Osteoblast (primary cell): Measurements from ENCODE around the gene MB. TPM values are rescaled to one million over a fixed set of nuclear protein-coding genes. Genes with fewer than 3 reads are reported as not detected.

Experiments used
- DNase-seq: peaks from one replicate; pipeline ENCODE4 v3.0.0; 2011; ENCODE audit warnings: low spot score, mixed read lengths; ENCODE audit not compliant: insufficient read length; ENCODE audit errors: missing footprints
- H2AFZ ChIP-seq: 2 replicates; pipeline ENCODE4 v1.6.0; 2011; ENCODE audit warnings: mild to moderate bottlenecking, low read length
- H3K27ac ChIP-seq: 2 replicates; pipeline ENCODE4 v1.5.1; 2011; ENCODE audit warnings: mild to moderate bottlenecking, low read depth, low read length, moderate library complexity
- H3K27me3 ChIP-seq: 2 replicates; pipeline ENCODE4 v1.6.0; 2012; ENCODE audit warnings: mild to moderate bottlenecking, control low read depth, inconsistent platforms, low read length, moderate library complexity; ENCODE audit not compliant: insufficient read depth
- H3K36me3 ChIP-seq: 2 replicates; pipeline ENCODE4 v1.5.1; 2011; ENCODE audit warnings: mild to moderate bottlenecking, low read length, control low read depth, moderate library complexity; ENCODE audit not compliant: insufficient read depth
- H3K4me1 ChIP-seq: 2 replicates; pipeline ENCODE4 v1.5.1; 2011; ENCODE audit warnings: mild to moderate bottlenecking, low read length, control low read depth, moderate library complexity; ENCODE audit not compliant: insufficient read depth
- H3K4me2 ChIP-seq: 2 replicates; pipeline ENCODE4 v1.6.0; 2011; ENCODE audit warnings: mild to moderate bottlenecking, low read length; ENCODE audit not compliant: insufficient read depth
- H3K4me3 ChIP-seq: fragments of 200-600 bp; sonication (generic); 3 replicates; pipeline ENCODE4 v1.5.1; 2012; ENCODE audit warnings: mild to moderate bottlenecking, low read length, inconsistent platforms; ENCODE audit not compliant: insufficient read depth
- H3K79me2 ChIP-seq: 2 replicates; pipeline ENCODE4 v1.6.0; 2012; ENCODE audit warnings: mild to moderate bottlenecking, low read length, control low read depth, inconsistent platforms; ENCODE audit not compliant: insufficient read depth
- H3K9me3 ChIP-seq: 2 replicates; pipeline ENCODE4 v1.5.1; 2011; ENCODE audit warnings: low read depth, low read length, control low read depth
- H4K20me1 ChIP-seq: 2 replicates; pipeline ENCODE4 v1.6.0; 2012; ENCODE audit warnings: mild to moderate bottlenecking, low read length, control low read depth; ENCODE audit not compliant: insufficient read depth
- CTCF ChIP-seq: IDR thresholded peaks from 2 replicates; pipeline ENCODE4 v1.5.1; 2011; ENCODE audit warnings: mild to moderate bottlenecking, low read depth, low read length, moderate library complexity; ENCODE audit errors: extremely low read depth
- total RNA-seq: library from RNA; depleted of rRNA; stranded (reverse); fragments of >200 nt; gene quantifications from 2 replicates; pipeline ENCODE4 v1.2.3, GENCODE V29; 2012

The MB gene
- total RNA-seq, 1 donor: 0.36 TPM

- no peaks in the 10 kb centered on the region for H3K79me2 ChIP-seq
- no peak overlapping the region for H2AFZ ChIP-seq
- H3K27ac ChIP-seq: no peak overlapping the region
- H3K4me2 ChIP-seq: no peak overlapping the region
- no peaks in the 10 kb centered on the region for H3K9me3 ChIP-seq
- no peaks in the 10 kb centered on the region for H4K20me1 ChIP-seq
- no peaks in the 10 kb centered on the region for H3K36me3 ChIP-seq
- no peak for DNase-seq
- H3K27me3 ChIP-seq: no peaks in the 10 kb centered on the region
- H3K4me1 ChIP-seq: peaks cover 16% of the 10 kb centered on the region
- H3K4me3 ChIP-seq: no peak overlapping the region
- no peak for TF ChIP-seq CTCF
Observed at GRCh38 chr22:35632935-35633334, 15.8 kb upstream of the MB start.

GRCh38 chr22:35631597-35631996 is 14.5 kb upstream of the MB start:
- Histone ChIP-seq H3K9me3 (no peaks in the 10 kb centered on the region), H3K4me3 (no peak overlapping the region), H3K4me1 (peaks cover 16% of the 10 kb centered on the region), H3K4me2 (no peak overlapping the region), H3K36me3 (no peaks in the 10 kb centered on the region), H2AFZ (no peak overlapping the region), H3K27ac (no peak overlapping the region), H4K20me1 (no peaks in the 10 kb centered on the region), H3K27me3 (no peaks in the 10 kb centered on the region), H3K79me2 (no peaks in the 10 kb centered on the region)
- TF ChIP-seq CTCF: peak; percentile 47
- DNase-seq: no peak

- H3K27ac ChIP-seq: no peak overlapping the region
- H3K36me3 ChIP-seq: no peaks in the 10 kb centered on the region
- no peaks in the 10 kb centered on the region for H3K9me3 ChIP-seq
- H3K79me2 ChIP-seq: no peaks in the 10 kb centered on the region
- H3K27me3 ChIP-seq: no peaks in the 10 kb centered on the region
- TF ChIP-seq CTCF: no peak
- H3K4me2 ChIP-seq: no peak overlapping the region
- H3K4me1 ChIP-seq: peaks cover 17% of the 10 kb centered on the region
- no peak for DNase-seq
- H2AFZ ChIP-seq: no peak overlapping the region
- H4K20me1 ChIP-seq: no peaks in the 10 kb centered on the region
- no peak overlapping the region for H3K4me3 ChIP-seq
Observed at GRCh38 chr22:35630891-35631290, 13.8 kb upstream of the MB start.

- Histone ChIP-seq H3K9me3 (no peaks in the 10 kb centered on the region), H3K4me2 (no peak overlapping the region), H4K20me1 (no peaks in the 10 kb centered on the region), H2AFZ (peak overlapping the region; percentile 0), H3K4me1 (peaks cover 19% of the 10 kb centered on the region), H3K79me2 (no peaks in the 10 kb centered on the region), H3K27ac (no peak overlapping the region), H3K4me3 (no peak overlapping the region), H3K27me3 (no peaks in the 10 kb centered on the region), H3K36me3 (no peaks in the 10 kb centered on the region)
- no peak for TF ChIP-seq CTCF
- no peak for DNase-seq
Observed at GRCh38 chr22:35630387-35630793, 13.3 kb upstream of the MB start.
